GM20431 (cell line): Measurements from ENCODE around the gene PRKN.
"Not testable (repeated sequence)": the region's sequence is repeated elsewhere in the genome, so short reads cannot be mapped to it uniquely, and the experiment has no call there.

Experiments
- in situ Hi-C: fragments of 300-500 bp; cut with MseI, MboI; formaldehyde crosslinking; loops from one replicate; pipeline ENCODE4 v1.15.0; 2020; ENCODE audit warnings: low sequenced_read_pairs; ENCODE audit not compliant: unreplicated experiment

PRKN gene

GRCh38 chr6:162560891-162561290 lies 166.7 kb downstream of the PRKN start:
- in situ Hi-C loops, result no loop called here

GRCh38 chr6:162554531-162554930 lies 173.0 kb downstream of the PRKN start:
- in situ Hi-C loops, result no loop called here

GRCh38 chr6:162546905-162547304 lies 180.7 kb downstream of the PRKN start:
- in situ Hi-C loops, result no loop called here

- in situ Hi-C loops, result no loop called here
Observed at GRCh38 chr6:162543221-162543620, 184.3 kb downstream of the PRKN start.

- in situ Hi-C loops, result no loop called here
Observed at GRCh38 chr6:162541019-162541601, 186.5 kb downstream of the PRKN start.

GRCh38 chr6:162539321-162539720 lies 188.2 kb downstream of the PRKN start:
- in situ Hi-C loops, result no loop called here

GRCh38 chr6:162538643-162539064 lies 188.9 kb downstream of the PRKN start:
- in situ Hi-C loops, result no loop called here

- in situ Hi-C loops, result no loop called here
Observed at GRCh38 chr6:162533009-162533400, 194.6 kb downstream of the PRKN start.

- in situ Hi-C loops, result no loop called here
Observed at GRCh38 chr6:162532283-162533008, 195.1 kb downstream of the PRKN start.

GRCh38 chr6:162531391-162531790 lies 196.2 kb downstream of the PRKN start:
- in situ Hi-C loops, result not testable (repeated sequence)

GRCh38 chr6:162528538-162528937 lies 199.0 kb downstream of the PRKN start:
- in situ Hi-C loops, result no loop called here

- in situ Hi-C loops, result no loop called here
Observed at GRCh38 chr6:162526960-162527359, 200.6 kb downstream of the PRKN start.

GRCh38 chr6:162525181-162525580 lies 202.4 kb downstream of the PRKN start:
- in situ Hi-C loops, result no loop called here

- in situ Hi-C loops, result no loop called here
Observed at GRCh38 chr6:162512744-162513143, 214.8 kb downstream of the PRKN start.

- in situ Hi-C loops, result no loop called here
Observed at GRCh38 chr6:162497389-162497788, 230.2 kb downstream of the PRKN start.

- in situ Hi-C loops, result no loop called here
Observed at GRCh38 chr6:162493917-162494316, 233.6 kb downstream of the PRKN start.

- in situ Hi-C loops, result no loop called here
Observed at GRCh38 chr6:162491637-162492036, 235.9 kb downstream of the PRKN start.

GRCh38 chr6:162489101-162489976 lies 238.2 kb downstream of the PRKN start:
- in situ Hi-C loops, result no loop called here

GRCh38 chr6:162488444-162488843 lies 239.1 kb downstream of the PRKN start:
- in situ Hi-C loops, result no loop called here

- in situ Hi-C loops, result no loop called here
Observed at GRCh38 chr6:162485464-162485863, 242.1 kb downstream of the PRKN start.

- in situ Hi-C loops, result no loop called here
Observed at GRCh38 chr6:162481938-162482337, 245.6 kb downstream of the PRKN start.
